Caco-2 (cell line): Measurements from ENCODE around the gene ZFP82. TPM values are rescaled to one million over a fixed set of nuclear protein-coding genes. Genes with fewer than 3 reads are reported as not detected.

Source experiments
- BruUV-seq: library from RNA; stranded (reverse); fragments of 400-500 nt; replicated peaks from 2 replicates; lab custom pipeline; 2021; lab: Mats Ljungman, UMichigan
- CTCF ChIA-PET: fragments of 300-600 bp; sonication (Branson Sonifier 250); formaldehyde crosslinking; loops from one replicate; lab custom pipeline; 2022; ENCODE audit warnings: antibody characterized with exemption; lab: Charles Lee
- POLR2A ChIA-PET: fragments of 300-600 bp; sonication (Branson Sonifier 250); formaldehyde crosslinking; loops from one replicate; lab custom pipeline; 2022; ENCODE audit warnings: antibody characterized with exemption; lab: Charles Lee
- DNase-seq, 2 experiments: peaks; one replicate each; pipeline versions ENCODE4 v3.0.0 to v3.0.0-alpha.2; 2020 to 2022
- H3K27me3 ChIP-seq: replicated peaks from 2 replicates; pipeline ENCODE4 v1.6.0; 2011; ENCODE audit warnings: low read length; ENCODE audit not compliant: control insufficient read depth, insufficient read depth
- H3K36me3 ChIP-seq: 2 replicates; pipeline ENCODE4 v1.5.1; 2011; ENCODE audit warnings: low read length; ENCODE audit not compliant: control insufficient read depth, insufficient read depth
- H3K4me1 ChIP-seq: fragments of 250-450 bp; sonication (Bioruptor Pico); 2 replicates; pipeline ENCODE4 v1.5.1; 2020; ENCODE audit warnings: mild to moderate bottlenecking
- H3K4me3 ChIP-seq: 2 replicates; pipeline ENCODE4 v1.5.1; 2011; ENCODE audit warnings: low read depth, mild to moderate bottlenecking, control low read depth, low read length
- H3K9me3 ChIP-seq: fragments of 250-450 bp; sonication (Bioruptor Pico); 2 replicates; pipeline ENCODE4 v1.5.1; 2020; ENCODE audit warnings: mild to moderate bottlenecking, moderate library complexity
- H3K27ac Mint-ChIP-seq: one replicate; pipeline ENCODE4 v1.8.0; 2022; ENCODE audit warnings: mixed read lengths; ENCODE audit not compliant: unreplicated experiment
- H3K27me3 Mint-ChIP-seq: one replicate; pipeline ENCODE4 v1.8.0; 2022; ENCODE audit warnings: mixed read lengths; ENCODE audit not compliant: insufficient read depth, unreplicated experiment
- H3K36me3 Mint-ChIP-seq: one replicate; pipeline ENCODE4 v1.8.0; 2022; ENCODE audit warnings: mild to moderate bottlenecking, mixed read lengths; ENCODE audit not compliant: insufficient read depth, unreplicated experiment
- H3K4me1 Mint-ChIP-seq: one replicate; pipeline ENCODE4 v1.8.0; 2022; ENCODE audit warnings: low read depth, mixed read lengths; ENCODE audit not compliant: unreplicated experiment
- H3K4me3 Mint-ChIP-seq: one replicate; pipeline ENCODE4 v1.8.0; 2022; ENCODE audit warnings: mild to moderate bottlenecking, moderate library complexity, mixed read lengths; ENCODE audit not compliant: unreplicated experiment
- H3K9me3 Mint-ChIP-seq: one replicate; pipeline ENCODE4 v1.8.0; 2022; ENCODE audit warnings: mixed read lengths; ENCODE audit not compliant: unreplicated experiment
- CTCF ChIP-seq, 2 experiments: fragments of 200-600 bp in 1 of 2; IDR thresholded peaks; 1 replicate in 1 of 2; 2 replicates in 1 of 2; pipeline versions ENCODE4 v1.5.1 to v1.8.0; 2011 to 2022; ENCODE audit warnings: antibody characterized with exemption in 1 of 2, control low read depth in 1 of 2, inconsistent platforms in 1 of 2, low read depth in 1 of 2, low read length in 1 of 2, mild to moderate bottlenecking in 1 of 2, moderate library complexity in 1 of 2; ENCODE audit not compliant: insufficient read depth in 1 of 2, severe bottlenecking in 1 of 2, unreplicated experiment in 1 of 2
- intact Hi-C: fragments of 100-400 bp; cut with micrococcal nuclease; formaldehyde crosslinking; loops from one replicate; pipeline ENCODE4 v1.10.0; 2022; ENCODE audit not compliant: unreplicated experiment
- total RNA-seq: library from RNA; stranded (reverse); gene quantifications from 2 replicates; pipeline ENCODE4 v1.2.3, GENCODE V29; 2022

Gene ZFP82
- total RNA-seq, 1 experiment from 2014 or later: 3.7 TPM

- BruUV-seq: no TSS peak
- H3K36me3 ChIP-seq: no peaks in the 10 kb centered on the region
- H3K27me3 Mint-ChIP-seq: no peaks in the 10 kb centered on the region
Measured at GRCh38 chr19:36363845-36364244, 54.6 kb downstream of the ZFP82 start.

More at GRCh38 chr19:36363845-36364244, 54.6 kb downstream of the ZFP82 start:
- DNase-seq: no peak
- H3K4me1 ChIP-seq: no peaks in the 10 kb centered on the region
- ChIA-PET POLR2A (no interaction called here), CTCF (no interaction called here)
- no peaks in the 10 kb centered on the region for H3K4me1 Mint-ChIP-seq
- intact Hi-C loops: no loop called here
- no peak overlapping the region for H3K27ac Mint-ChIP-seq
- H3K27me3 ChIP-seq: no peaks in the 10 kb centered on the region
- H3K4me3 Mint-ChIP-seq: no peak overlapping the region
- H3K9me3 ChIP-seq: peaks cover 6% of the 10 kb centered on the region; the same call in 1 of the 2 replicates
- no peak for TF ChIP-seq CTCF (IDR thresholded peaks at IDR 0.05; ENCODE audit: insufficient read depth in 1 of 2, low read depth in 1 of 2, low read length in 1 of 2, severe bottlenecking in 1 of 2, unreplicated experiment in 1 of 2)
- H3K4me3 ChIP-seq: no peak overlapping the region
- H3K9me3 Mint-ChIP-seq: peaks cover 7% of the 10 kb centered on the region
- no peaks in the 10 kb centered on the region for H3K36me3 Mint-ChIP-seq

Other genes starting within 250 kb of the ZFP82 start
- 3.8 and 4.1 TPM in 2 replicates for gene ZNF565, start 204.0 kb downstream of the ZFP82 start, total RNA-seq
- 76.1 and 76.4 TPM in 2 replicates for gene ZNF146, start 203.5 kb downstream of the ZFP82 start, total RNA-seq
- gene ZFP14, start 39.4 kb downstream of the ZFP82 start, total RNA-seq: 3.5 and 4.0 TPM in 2 replicates
- 10.0 and 11.6 TPM in 2 replicates for gene ZNF566, start 70.9 kb upstream of the ZFP82 start, total RNA-seq
- 12.5 and 13.2 TPM in 2 replicates for gene ZNF260, start 109.6 kb upstream of the ZFP82 start, total RNA-seq
- 5.6 and 10.5 TPM in 2 replicates for gene ZNF529, start 154.6 kb upstream of the ZFP82 start, total RNA-seq
- gene ZNF382, start 186.7 kb upstream of the ZFP82 start, total RNA-seq: 0.12 and 0.50 TPM in 2 replicates
- gene ZNF461, start 248.2 kb upstream of the ZFP82 start, total RNA-seq: 6.5 and 8.5 TPM in 2 replicates